NCI-H226 (cell line): ENCODE results near the gene KRTAP9-9.
"Not testable (repeated sequence)": the region's sequence is repeated elsewhere in the genome, so short reads cannot be mapped to it uniquely, and the experiment has no call there.

ENCODE experiments used
- DNase-seq: peaks from one replicate; pipeline ENCODE4 v3.0.0-alpha.2; 2015

Gene KRTAP9-9

GRCh38 chr17:41267711-41268110 is 12.5 kb downstream of the KRTAP9-9 start:
- no peak for DNase-seq

- DNase-seq: not testable (repeated sequence)
Measured at GRCh38 chr17:41271323-41271722, 16.1 kb downstream of the KRTAP9-9 start.

- DNase-seq: no peak
Measured at GRCh38 chr17:41271858-41272257, 16.7 kb downstream of the KRTAP9-9 start.

- not testable (repeated sequence) for DNase-seq
Measured at GRCh38 chr17:41275648-41276190, 20.5 kb downstream of the KRTAP9-9 start, which contains the start of gene KRTAP9-7. TSS of gene KRTAP9-7 (plus strand) at chr17:41275698. CDS start at chr17:41275698, 0 bp downstream.

GRCh38 chr17:41278176-41278955 is 23.2 kb downstream of the KRTAP9-9 start:
- DNase-seq: peak; percentile 39

- peak; percentile 48 for DNase-seq
Measured at GRCh38 chr17:41284043-41284442, 28.9 kb downstream of the KRTAP9-9 start.

- peak; percentile 60 for DNase-seq
Measured at GRCh38 chr17:41284546-41284945, 29.4 kb downstream of the KRTAP9-9 start.

- no peak for DNase-seq
Measured at GRCh38 chr17:41287050-41287449, 31.9 kb downstream of the KRTAP9-9 start.

- DNase-seq: no peak
Measured at GRCh38 chr17:41294016-41294415, 38.8 kb downstream of the KRTAP9-9 start.

- no peak for DNase-seq
Measured at GRCh38 chr17:41296846-41297245, 41.7 kb downstream of the KRTAP9-9 start.

- no peak for DNase-seq
Measured at GRCh38 chr17:41298458-41299135, 43.4 kb downstream of the KRTAP9-9 start.

- DNase-seq: no peak
Measured at GRCh38 chr17:41301204-41301790, 46.1 kb downstream of the KRTAP9-9 start.

GRCh38 chr17:41301916-41302901 is 47.0 kb downstream of the KRTAP9-9 start, which contains the start of gene KRTAP29-1:
TSS of gene KRTAP29-1 (minus strand) at chr17:41302851. CDS start at chr17:41302851, 0 bp downstream.
- no peak for DNase-seq

GRCh38 chr17:41302981-41303380 is 47.8 kb downstream of the KRTAP9-9 start:
- DNase-seq: no peak

GRCh38 chr17:41304091-41304490 is 48.9 kb downstream of the KRTAP9-9 start:
- DNase-seq: no peak
